IgD-negative memory B cell (primary cell): Measurements from ENCODE around the gene COX7C. TPM values are rescaled to one million over a fixed set of nuclear protein-coding genes. Genes with fewer than 3 reads are reported as not detected.
"Not testable (repeated sequence)": the region's sequence is repeated elsewhere in the genome, so short reads cannot be mapped to it uniquely, and the experiment has no call there.

Source experiments
- H3K27ac Mint-ChIP-seq, 3 donors: one replicate each; pipeline ENCODE4 v1.8.0; 2020 to 2022; ENCODE audit warnings: mild to moderate bottlenecking in 3 of 3, mixed read lengths in 3 of 3, moderate library complexity in 1 of 3
- H3K27me3 Mint-ChIP-seq: one replicate; pipeline ENCODE4 v1.8.0; 2021; ENCODE audit warnings: mixed read lengths
- H3K36me3 Mint-ChIP-seq: one replicate; pipeline ENCODE4 v1.8.0; 2020; ENCODE audit warnings: mild to moderate bottlenecking, mixed read lengths
- H3K4me1 Mint-ChIP-seq, 3 donors: one replicate each; pipeline ENCODE4 v1.8.0; 2020 to 2022; ENCODE audit warnings: mixed read lengths in 3 of 3, mild to moderate bottlenecking in 1 of 3
- H3K4me3 Mint-ChIP-seq, 4 donors: one replicate each; pipeline ENCODE4 v1.8.0; 2020 to 2022; ENCODE audit warnings: mild to moderate bottlenecking in 4 of 4, mixed read lengths in 4 of 4, moderate library complexity in 3 of 4
- H3K9me3 Mint-ChIP-seq, 3 donors: one replicate each; pipeline ENCODE4 v1.8.0; 2020 to 2021; ENCODE audit warnings: mixed read lengths in 3 of 3, mild to moderate bottlenecking in 1 of 3
- polyA plus RNA-seq: library from polyadenylated mRNA; unstranded; fragments of 300-500 nt; fragmentation: Illumina TruSeq; gene quantifications from one replicate; pipeline ENCODE4 v1.2.3, GENCODE V29; 2021

The COX7C gene, protein sequence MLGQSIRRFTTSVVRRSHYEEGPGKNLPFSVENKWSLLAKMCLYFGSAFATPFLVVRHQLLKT
- 658 TPM for polyA plus RNA-seq

DNA sequence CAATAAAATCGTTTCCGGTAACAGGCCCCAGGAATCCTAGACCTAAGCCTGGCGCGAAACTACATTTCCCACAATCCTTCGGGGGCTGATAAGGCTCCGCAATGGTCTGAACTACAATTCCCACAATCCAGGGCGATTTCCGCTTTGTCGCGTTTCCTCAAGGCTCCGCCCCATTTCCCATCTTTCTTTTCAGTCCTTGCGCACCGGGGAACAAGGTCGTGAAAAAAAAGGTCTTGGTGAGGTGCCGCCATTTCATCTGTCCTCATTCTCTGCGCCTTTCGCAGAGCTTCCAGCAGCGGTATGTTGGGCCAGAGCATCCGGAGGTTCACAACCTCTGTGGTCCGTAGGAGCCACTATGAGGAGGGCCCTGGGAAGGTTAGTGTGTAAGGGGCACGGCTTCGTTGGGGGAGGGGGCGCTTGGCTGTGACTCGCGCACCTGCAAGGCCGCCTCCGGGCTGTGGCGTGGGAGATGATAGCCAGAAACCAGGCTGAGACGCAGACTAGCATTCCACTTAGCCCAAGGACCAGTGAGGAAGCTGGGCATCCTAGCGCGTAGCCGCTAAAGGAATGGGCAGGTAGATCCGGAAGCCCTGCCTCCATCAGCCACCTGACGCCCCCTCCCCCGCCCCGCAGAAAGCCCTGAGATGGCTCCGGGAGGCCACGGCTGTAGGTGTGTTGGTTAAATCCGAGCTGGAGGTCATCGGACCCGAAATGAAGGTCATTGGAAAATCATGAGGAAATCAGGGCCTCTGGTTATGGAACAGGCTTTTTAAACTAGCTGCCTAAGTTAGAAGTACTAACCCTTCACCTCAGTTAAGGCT, at the start of gene COX7C:
Gene COX7C, plus strand, starts transcription at position 186 of the 821 bp plus-strand sequence. Its CDS starts 115 bp downstream, at position 301.
- Mint-ChIP-seq H3K9me3 (peaks cover 0 to 8% (median 4%) of the 10 kb centered on the region in 3 donors), H3K4me3 (peak within 1 kb of the TSS; percentile 97 to 100 (median 100)), H3K27me3 (peaks cover 2% of the 10 kb centered on the region), H3K4me1 (peaks cover 15 to 23% (median 16%) of the 10 kb centered on the region in 3 donors), H3K27ac (peak within 1 kb of the TSS; percentile 92 to 100 (median 99)), H3K36me3 (peaks cover 5% of the 10 kb centered on the region)

DNA sequence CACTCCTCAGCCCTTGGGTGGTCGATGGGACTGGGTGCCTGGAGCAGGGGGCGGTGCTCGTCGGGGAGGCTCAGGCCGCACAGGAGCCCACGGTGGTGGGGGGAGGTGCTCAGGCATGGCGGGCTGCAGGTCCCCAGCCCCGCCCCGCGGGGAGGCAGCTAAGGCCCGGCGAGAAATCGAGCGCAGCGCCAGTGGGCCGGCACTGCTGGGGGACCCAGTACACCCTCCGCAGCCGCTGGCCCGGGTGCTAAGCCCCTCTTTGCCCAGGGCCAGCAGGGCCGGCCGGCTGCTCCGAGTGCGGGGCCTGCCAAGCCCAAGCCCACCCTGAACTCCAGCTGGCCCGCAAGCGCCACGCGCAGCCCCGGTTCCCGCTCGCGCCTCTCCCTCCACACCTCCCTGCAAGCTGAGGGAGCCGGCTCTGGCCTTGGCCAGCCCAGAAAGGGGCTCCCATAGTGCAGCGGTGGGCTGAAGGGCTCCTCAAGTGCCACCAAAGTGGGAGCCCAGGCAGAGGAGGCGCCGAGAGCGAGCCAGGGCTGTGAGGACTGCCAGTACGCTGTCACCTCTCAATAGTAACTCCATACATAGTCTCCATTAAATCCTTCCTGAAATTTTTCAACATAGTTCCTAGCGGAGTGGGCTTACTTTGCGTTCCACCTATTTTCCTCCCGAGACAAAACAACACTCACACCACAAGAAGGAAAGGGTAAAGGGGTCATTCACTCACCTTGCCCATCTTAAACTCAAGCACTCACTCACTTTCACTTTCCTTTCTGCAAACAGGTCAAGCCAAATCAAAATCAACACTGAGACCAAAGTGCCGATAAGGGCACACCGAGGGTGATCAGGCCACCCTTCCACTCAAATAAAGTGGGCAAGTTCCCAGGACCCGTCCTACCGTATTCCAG, 48.0 kb upstream of the COX7C start:
- H3K27me3 Mint-ChIP-seq: not testable (repeated sequence)

DNA sequence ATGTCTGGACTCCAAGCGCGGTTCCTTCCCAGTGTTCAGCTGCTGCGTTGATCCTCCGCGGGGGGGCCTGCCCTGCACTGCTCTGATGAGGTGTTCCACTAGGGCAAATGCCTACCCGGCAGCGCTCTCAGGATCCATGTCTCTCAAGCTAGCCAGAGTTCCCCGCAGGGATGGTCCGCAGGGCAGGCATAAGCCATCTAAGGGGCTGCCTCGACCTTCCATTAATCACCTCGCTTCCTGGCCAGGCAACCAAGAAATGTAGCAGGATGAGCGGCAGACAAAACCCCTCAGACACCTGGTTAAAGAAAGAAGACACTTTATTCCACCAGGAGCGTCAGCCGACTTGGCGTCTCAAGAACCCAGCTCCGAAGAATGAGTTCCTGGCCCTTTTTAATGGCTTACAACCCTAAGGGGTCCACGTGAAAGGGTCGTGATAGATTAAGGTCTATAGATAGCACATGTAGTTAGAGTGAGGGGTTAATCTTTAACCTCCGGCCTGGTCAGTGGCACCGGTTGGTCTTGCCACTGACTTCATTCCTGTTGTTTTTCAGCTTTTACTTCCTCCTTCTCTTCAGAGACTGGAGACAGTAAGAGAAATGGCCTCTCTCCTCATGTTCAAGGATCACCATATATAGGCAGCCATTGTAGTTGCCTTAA, 47.2 kb upstream of the COX7C start:
- H3K9me3 Mint-ChIP-seq: peaks cover 0 to 2% (median 2%) of the 10 kb centered on the region in 3 donors
- H3K36me3 Mint-ChIP-seq: peaks cover 3% of the 10 kb centered on the region
- H3K27me3 Mint-ChIP-seq: no peaks in the 10 kb centered on the region
- H3K27ac Mint-ChIP-seq: no peak overlapping the region
- H3K4me1 Mint-ChIP-seq: no peaks in the 10 kb centered on the region
- H3K4me3 Mint-ChIP-seq: no peak overlapping the region

More for the DNA sequence above, 48.0 kb upstream of the COX7C start:
- not testable (repeated sequence) for H3K4me3 Mint-ChIP-seq, H3K9me3 Mint-ChIP-seq, H3K36me3 Mint-ChIP-seq, H3K4me1 Mint-ChIP-seq, H3K27ac Mint-ChIP-seq

DNA sequence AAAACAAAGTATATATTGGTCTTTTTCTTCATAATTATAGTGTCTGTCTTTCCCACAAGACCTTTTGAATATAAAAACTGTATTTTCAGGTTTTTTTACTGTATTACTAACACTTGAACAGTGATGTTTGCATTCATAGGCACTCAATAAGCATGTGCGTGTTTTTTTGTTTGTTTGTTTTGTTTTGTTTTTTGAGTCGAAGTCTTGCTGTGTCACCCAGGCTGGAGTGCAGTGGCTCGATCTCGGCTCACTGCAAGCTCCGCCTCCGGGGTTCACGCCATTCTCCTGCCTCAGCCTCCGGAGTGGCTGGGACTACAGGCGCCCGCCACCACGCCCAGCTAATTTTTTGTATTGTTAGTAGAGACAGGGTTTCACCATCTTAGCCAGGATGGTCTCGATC, 46.6 kb upstream of the COX7C start:
- H3K9me3 Mint-ChIP-seq, H3K36me3 Mint-ChIP-seq, H3K27ac Mint-ChIP-seq, H3K4me3 Mint-ChIP-seq, H3K27me3 Mint-ChIP-seq, H3K4me1 Mint-ChIP-seq: not testable (repeated sequence)

DNA sequence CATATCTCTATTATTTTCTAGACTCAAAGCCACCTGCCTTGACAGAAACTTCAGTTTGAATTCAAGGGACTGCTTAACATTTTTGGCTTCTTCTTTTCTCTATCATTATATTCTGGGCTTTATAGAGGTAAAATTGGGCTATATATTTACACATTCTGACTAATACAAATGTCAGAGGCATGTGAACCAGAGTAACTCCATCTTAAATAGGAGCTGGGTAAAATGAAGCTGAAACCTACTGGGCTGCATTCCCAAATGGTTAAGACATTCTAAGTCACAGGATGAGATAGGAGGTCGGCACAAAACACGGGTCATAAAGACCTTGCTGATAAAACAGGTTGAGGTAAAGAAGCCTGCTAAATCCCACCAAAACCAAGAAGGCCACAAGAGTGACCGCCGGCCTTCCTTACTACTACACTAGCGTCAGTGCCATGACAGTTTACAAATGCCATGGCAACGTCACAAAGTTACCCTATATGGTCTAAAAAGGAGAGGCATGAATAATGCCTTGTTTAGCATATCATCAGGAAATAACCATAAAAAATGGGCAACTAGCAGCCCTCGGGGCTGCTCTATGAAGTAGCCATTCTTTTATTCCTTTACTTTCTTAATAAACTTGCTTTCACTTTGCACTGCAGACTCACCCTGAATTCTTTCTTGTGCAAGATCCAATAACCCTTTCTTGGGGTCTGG, 44.8 kb upstream of the COX7C start:
- Mint-ChIP-seq H3K36me3 (peaks cover 3% of the 10 kb centered on the region), H3K4me3 (no peak overlapping the region), H3K27ac (no peak overlapping the region), H3K27me3 (no peaks in the 10 kb centered on the region), H3K9me3 (peaks cover 0 to 2% (median 2%) of the 10 kb centered on the region in 3 donors), H3K4me1 (no peaks in the 10 kb centered on the region)

DNA sequence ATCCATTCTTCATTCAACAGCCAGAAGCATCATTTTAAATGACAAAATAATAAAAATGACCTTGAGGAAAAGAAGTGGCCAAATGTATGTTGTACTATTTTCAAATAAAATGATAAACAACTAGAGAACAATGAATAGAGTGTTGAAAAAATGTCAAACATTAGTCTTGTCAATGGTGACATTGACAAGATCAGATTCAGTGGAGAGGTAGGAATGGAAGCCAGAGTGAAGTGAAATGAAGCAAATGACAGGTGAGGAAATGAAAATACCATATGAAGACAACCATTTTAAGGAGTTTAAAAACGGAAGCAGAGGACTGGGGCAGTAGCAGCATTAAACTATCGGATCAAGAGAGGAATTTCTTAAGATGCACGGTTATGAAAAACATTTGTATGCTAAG, 38.2 kb upstream of the COX7C start:
- Mint-ChIP-seq H3K4me1 (no peaks in the 10 kb centered on the region), H3K4me3 (no peak overlapping the region), H3K36me3 (peaks cover under 1% of the 10 kb centered on the region), H3K27me3 (peaks cover 5% of the 10 kb centered on the region), H3K9me3 (peaks cover 0 to 3% (median 0%) of the 10 kb centered on the region in 3 donors), H3K27ac (no peak overlapping the region)

DNA sequence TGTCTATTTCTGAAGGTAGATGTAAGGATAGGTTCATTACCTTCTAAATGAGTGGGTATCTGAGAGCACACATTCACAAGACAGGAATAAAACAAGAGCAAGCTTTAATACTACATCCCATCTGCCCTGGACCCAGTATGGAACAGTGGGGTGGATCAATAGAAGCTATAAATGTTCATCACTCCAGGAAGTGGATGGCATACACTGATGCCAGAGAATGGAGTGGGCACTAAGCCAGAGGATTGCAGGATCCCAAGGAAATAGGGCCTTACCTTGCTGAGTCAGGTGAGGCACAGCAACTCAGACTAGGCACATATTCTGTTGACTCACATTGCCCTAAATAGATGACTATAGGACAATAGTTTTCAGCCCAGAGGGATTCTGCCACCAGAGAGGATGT, 21.3 kb upstream of the COX7C start:
- H3K36me3 Mint-ChIP-seq: no peaks in the 10 kb centered on the region
- H3K27ac Mint-ChIP-seq: no peak overlapping the region
- H3K4me3 Mint-ChIP-seq: no peak overlapping the region
- H3K4me1 Mint-ChIP-seq: peaks cover 0 to 3% (median 0%) of the 10 kb centered on the region in 3 donors
- peaks cover 0 to 5% (median 0%) of the 10 kb centered on the region in 3 donors for H3K9me3 Mint-ChIP-seq
- peaks cover 22% of the 10 kb centered on the region for H3K27me3 Mint-ChIP-seq

DNA sequence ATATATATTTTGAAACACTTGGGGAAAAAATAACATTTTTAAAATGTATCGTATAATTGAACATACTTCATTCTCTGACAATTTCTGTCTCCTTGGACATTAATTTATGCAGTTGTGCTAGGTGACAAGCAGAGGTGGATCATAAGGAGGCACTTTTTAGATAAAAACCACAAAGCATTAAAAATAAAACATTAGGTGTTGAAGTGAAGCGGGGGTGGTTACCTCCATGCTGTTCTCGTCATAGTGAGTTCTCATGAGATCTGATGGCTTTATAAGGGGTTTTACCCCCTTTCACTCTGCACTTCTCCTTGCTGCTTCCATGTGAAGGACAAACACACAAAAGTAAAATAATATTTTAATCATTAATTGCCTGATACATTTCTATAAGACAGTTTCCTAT, 11.9 kb upstream of the COX7C start:
- H3K27me3 Mint-ChIP-seq: peaks cover 7% of the 10 kb centered on the region
- no peak overlapping the region for H3K27ac Mint-ChIP-seq
- no peaks in the 10 kb centered on the region for H3K36me3 Mint-ChIP-seq
- no peaks in the 10 kb centered on the region for H3K4me1 Mint-ChIP-seq
- peaks cover 0 to 7% (median 6%) of the 10 kb centered on the region in 3 donors for H3K9me3 Mint-ChIP-seq
- no peak overlapping the region for H3K4me3 Mint-ChIP-seq

DNA sequence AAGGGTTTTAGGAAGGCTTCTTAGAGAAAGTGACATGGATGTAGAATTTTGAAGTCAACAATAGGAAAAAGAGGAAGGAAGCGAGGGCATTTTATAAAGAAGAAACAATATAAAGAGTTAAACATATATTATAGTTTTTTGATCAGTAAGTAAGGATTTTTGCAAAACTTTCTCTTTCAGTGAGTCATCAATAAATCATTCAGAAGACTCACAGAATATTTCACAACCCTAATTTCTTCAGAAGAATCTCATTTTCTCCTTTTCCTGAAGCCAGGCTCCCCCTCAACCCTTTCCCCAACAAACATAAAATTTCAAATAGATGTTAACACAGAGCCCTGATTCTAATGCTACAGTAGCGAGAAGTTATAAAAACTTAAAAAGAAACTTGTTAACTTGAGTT, 4.3 kb upstream of the COX7C start:
- Mint-ChIP-seq H3K27ac (no peak overlapping the region), H3K36me3 (no peaks in the 10 kb centered on the region), H3K4me1 (peaks cover 7 to 8% (median 7%) of the 10 kb centered on the region in 3 donors), H3K9me3 (peaks cover 2 to 12% (median 4%) of the 10 kb centered on the region in 3 donors), H3K4me3 (no peak overlapping the region), H3K27me3 (peaks cover 14% of the 10 kb centered on the region)

DNA sequence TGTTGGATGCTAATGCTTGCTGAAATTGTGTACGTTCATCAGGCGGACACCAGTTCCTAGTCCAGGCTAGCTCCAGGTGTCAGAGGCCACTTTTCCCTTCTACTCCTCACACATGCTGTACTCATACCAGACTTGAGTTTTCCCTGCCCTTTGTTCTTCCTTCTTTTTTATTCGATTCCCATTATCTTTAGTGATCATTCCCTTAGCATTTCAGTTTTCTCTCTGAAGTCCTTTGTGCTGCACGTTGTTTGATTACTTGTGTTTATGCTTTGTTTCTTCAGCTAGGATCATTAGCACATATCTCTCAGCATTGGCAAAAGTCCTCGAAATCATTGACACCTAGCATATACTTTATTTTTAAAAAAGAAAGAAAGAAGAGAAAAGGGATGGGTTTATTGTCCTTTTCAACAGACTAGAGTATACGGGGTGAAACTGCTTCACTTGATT, 409 bp upstream of the COX7C start:
- Mint-ChIP-seq H3K4me3 (peak overlapping the region; percentile 97 to 100 (median 100)), H3K9me3 (peaks cover 0 to 8% (median 4%) of the 10 kb centered on the region in 3 donors), H3K36me3 (peaks cover 5% of the 10 kb centered on the region), H3K4me1 (peaks cover 15 to 23% (median 16%) of the 10 kb centered on the region in 3 donors), H3K27ac (peak overlapping the region; percentile 49 to 99 (median 92)), H3K27me3 (peaks cover 5% of the 10 kb centered on the region)

DNA sequence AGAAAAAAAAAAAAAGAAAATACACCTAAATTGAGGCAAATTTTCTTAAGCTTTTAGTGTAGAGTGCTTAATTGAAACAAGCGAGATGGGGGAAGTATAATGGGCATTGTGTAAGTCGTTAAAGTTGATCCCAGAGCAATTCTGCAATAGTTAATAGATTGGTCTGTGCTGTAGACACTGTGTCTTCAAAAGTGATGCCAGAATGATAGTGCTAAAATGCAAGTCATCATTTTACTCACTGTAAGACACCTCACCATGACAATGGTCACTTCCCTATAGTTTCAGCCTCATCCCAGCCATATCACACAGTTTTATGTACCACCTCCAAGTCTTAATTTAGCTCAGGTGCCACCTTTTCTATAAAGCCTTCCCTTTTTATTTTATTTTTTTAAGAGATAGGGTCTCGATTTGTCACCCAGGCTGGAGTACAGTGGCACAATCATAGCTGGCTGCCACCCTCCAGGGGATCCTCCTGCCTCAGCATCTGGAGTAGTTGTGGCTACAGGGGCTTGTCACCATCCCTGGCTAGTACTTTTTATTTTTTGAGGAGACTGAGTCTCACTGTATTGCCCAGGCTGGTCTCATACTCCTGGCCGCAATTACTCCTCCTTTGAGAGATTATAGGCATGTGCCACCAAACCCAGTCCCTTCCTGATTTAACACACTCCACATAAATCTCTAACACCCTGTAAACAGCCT, 6.2 kb downstream of the COX7C start:
- no peak overlapping the region for H3K27ac Mint-ChIP-seq
- H3K27me3 Mint-ChIP-seq: peaks cover 3% of the 10 kb centered on the region
- H3K4me3 Mint-ChIP-seq: peak overlapping the region in 1 of 4 donors; percentile 41
- peaks cover 5% of the 10 kb centered on the region for H3K36me3 Mint-ChIP-seq
- peaks cover 0 to 1% (median 0%) of the 10 kb centered on the region in 3 donors for H3K9me3 Mint-ChIP-seq
- peaks cover 8 to 13% (median 8%) of the 10 kb centered on the region in 3 donors for H3K4me1 Mint-ChIP-seq

DNA sequence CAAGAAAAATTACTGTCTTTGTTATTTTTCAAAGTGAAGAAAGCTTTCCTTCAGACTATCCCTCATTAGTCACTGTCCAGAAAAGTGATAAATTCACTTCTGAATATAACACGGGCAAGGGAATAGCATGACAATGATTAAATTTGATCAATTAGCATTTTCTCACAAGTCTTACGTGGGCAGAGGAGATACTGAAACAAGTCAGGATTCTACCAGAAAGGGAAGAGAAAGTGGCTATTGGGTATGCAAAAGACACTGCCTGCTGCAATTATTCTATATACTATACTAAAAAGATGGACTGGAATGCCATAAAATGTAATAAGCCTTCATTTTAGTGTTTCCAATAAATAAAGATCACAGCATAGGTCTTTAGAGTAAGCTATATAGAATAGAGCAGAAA, 7.4 kb downstream of the COX7C start:
- peaks cover 4% of the 10 kb centered on the region for H3K36me3 Mint-ChIP-seq
- H3K27ac Mint-ChIP-seq: no peak overlapping the region
- H3K4me3 Mint-ChIP-seq: no peak overlapping the region
- peaks cover 0 to 1% (median 0%) of the 10 kb centered on the region in 3 donors for H3K9me3 Mint-ChIP-seq
- H3K4me1 Mint-ChIP-seq: peaks cover 0 to 2% (median 1%) of the 10 kb centered on the region in 3 donors
- peaks cover 6% of the 10 kb centered on the region for H3K27me3 Mint-ChIP-seq

DNA sequence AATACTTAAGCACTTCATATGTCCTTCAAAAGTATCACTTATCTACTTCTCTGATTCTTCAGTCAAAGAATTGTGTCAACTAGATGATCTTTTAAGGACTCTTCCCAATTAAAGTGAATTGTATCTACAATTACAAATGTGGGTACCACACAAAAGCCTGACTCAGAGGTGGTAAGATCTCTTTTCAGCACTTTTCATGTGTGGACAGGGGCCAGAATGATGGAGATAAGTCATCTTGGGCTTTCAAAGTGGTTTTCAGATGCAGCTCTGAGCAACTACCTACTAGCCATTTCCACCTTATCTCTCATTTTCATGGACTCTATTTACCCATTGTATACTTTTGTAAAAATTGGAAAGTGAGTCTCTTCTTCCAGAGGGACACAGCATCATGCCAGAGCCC, 8.4 kb downstream of the COX7C start:
- no peak overlapping the region for H3K27ac Mint-ChIP-seq
- H3K27me3 Mint-ChIP-seq: peaks cover 8% of the 10 kb centered on the region
- H3K9me3 Mint-ChIP-seq: peaks cover 0 to 1% (median 0%) of the 10 kb centered on the region in 3 donors
- H3K4me3 Mint-ChIP-seq: no peak overlapping the region
- no peaks in the 10 kb centered on the region for H3K4me1 Mint-ChIP-seq
- no peaks in the 10 kb centered on the region for H3K36me3 Mint-ChIP-seq
